ENCODE data around the gene CTBS. TPM values are rescaled to one million over a fixed set of nuclear protein-coding genes. Genes with fewer than 3 reads are reported as not detected.

CTBS gene
- total and polyA plus RNA-seq, 2 experiments from 2014 or later: 4.3 to 5.1 TPM

DNA sequence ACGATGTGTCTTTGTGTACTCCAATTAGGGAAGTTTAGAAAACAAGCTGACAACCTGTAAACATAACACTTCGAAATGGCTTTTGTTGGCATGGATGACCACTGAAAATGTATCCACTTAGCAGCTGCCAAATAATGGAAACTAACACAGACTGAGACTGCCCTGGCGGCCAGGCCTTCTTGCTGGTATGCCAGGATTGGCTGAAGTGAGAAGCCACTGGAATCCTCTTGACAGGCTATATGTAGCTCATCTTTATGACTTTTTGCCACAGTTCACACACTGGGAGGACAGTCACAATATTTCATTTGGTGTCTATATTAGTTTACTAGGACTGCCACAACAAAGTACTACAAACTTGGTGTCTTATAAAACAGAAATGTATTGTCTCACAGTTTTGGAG, 12.9 kb upstream of the CTBS start (continued):
- no peak for TF ChIP-seq ZNF462 (CRISPR knock-in tag; IDR thresholded peaks at IDR 0.05)
- no peak for TF ChIP-seq JUNB (IDR thresholded peaks at IDR 0.05; ENCODE audit: unreplicated experiment)
- TF ChIP-seq ZNF114 (CRISPR knock-in tag; IDR thresholded peaks at IDR 0.05): no peak
- no peak for TF ChIP-seq EZH2 (IDR thresholded peaks at IDR 0.05; ENCODE audit: low read depth, unreplicated experiment)

- no peak for ATAC-seq
- Histone ChIP-seq H3K79me2 (replicated peaks; ENCODE audit: insufficient read depth) (no peaks in the 10 kb centered on the region), H2AFZ (peak overlapping the region; percentile 63; the same call in 1 of the 2 replicates), H3F3A (replicated peaks; ENCODE audit: low read depth) (0 out of 2 replicates have a peak, but pooled peaks cover 6% of the 10 kb centered on the region), H3K27ac (ENCODE audit: low read depth) (no peak overlapping the region), H3K4me2 (no peak overlapping the region), H4K20me1 (replicated peaks; ENCODE audit: insufficient read depth) (no peaks in the 10 kb centered on the region), H3K27me3 (ENCODE audit: insufficient read depth) (no peaks in the 10 kb centered on the region), H3K4me3 (no peak overlapping the region), H3K36me3 (ENCODE audit: insufficient read depth) (peaks cover 4% of the 10 kb centered on the region; the same call in 1 of the 2 replicates), H3K4me1 (ENCODE audit: insufficient read depth) (peaks cover 19% of the 10 kb centered on the region), H3K9me2 (ENCODE audit: insufficient read depth) (peaks cover 6% of the 10 kb centered on the region; the same call in 1 of the 2 replicates)
- TF ChIP-seq STAT1 (IDR thresholded peaks at IDR 0.05; ENCODE audit: unreplicated experiment) (no peak), EZH2 (IDR thresholded peaks at IDR 0.05; ENCODE audit: low read depth, unreplicated experiment) (no peak), JUNB (IDR thresholded peaks at IDR 0.05; ENCODE audit: unreplicated experiment) (no peak), CTCF (conservative IDR thresholded peaks at IDR 0.05; ENCODE audit: low read depth in 2 of 2) (no peak), NANOG (IDR thresholded peaks at IDR 0.05; ENCODE audit: borderline replicate concordance) (no peak), ZNF331 (CRISPR knock-in tag; IDR thresholded peaks at IDR 0.05; ENCODE audit: low read depth) (no peak)
- TF ChIP-seq, protein P1, sequence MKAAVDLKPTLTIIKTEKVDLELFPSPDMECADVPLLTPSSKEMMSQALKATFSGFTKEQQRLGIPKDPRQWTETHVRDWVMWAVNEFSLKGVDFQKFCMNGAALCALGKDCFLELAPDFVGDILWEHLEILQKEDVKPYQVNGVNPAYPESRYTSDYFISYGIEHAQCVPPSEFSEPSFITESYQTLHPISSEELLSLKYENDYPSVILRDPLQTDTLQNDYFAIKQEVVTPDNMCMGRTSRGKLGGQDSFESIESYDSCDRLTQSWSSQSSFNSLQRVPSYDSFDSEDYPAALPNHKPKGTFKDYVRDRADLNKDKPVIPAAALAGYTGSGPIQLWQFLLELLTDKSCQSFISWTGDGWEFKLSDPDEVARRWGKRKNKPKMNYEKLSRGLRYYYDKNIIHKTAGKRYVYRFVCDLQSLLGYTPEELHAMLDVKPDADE (IDR thresholded peaks at IDR 0.05): no peak
- H3K27ac Mint-ChIP-seq: no peak overlapping the region
- DNase-seq (ENCODE audit: low spot score): no peak
- peaks cover 34% of the 10 kb centered on the region for H3K9me3 Mint-ChIP-seq
- no peak overlapping the region for H3K4me3 Mint-ChIP-seq
- peaks cover 30% of the 10 kb centered on the region for H3K36me3 Mint-ChIP-seq (ENCODE audit: low read depth)
- H3K4me1 Mint-ChIP-seq: peaks cover 15% of the 10 kb centered on the region
- peaks cover 6% of the 10 kb centered on the region for H3K27me3 Mint-ChIP-seq (ENCODE audit: insufficient read depth, low read depth, poor library complexity)
Observed at GRCh38 chr1:84585803-84586202, 11.6 kb upstream of the CTBS start.

All from GM23338 (cell line).